HG02852 (cell line): Measurements from ENCODE around the gene LRFN3.
"Not testable (repeated sequence)": the region's sequence is repeated elsewhere in the genome, so short reads cannot be mapped to it uniquely, and the experiment has no call there.

Experiments used
- ATAC-seq: cut with Tn5 transposase; IDR thresholded peaks from one replicate; pipeline ENCODE4 v1.9.1; 2021; ENCODE audit warnings: mild to moderate bottlenecking, moderate library complexity; ENCODE audit not compliant: unreplicated experiment

LRFN3 gene, protein sequence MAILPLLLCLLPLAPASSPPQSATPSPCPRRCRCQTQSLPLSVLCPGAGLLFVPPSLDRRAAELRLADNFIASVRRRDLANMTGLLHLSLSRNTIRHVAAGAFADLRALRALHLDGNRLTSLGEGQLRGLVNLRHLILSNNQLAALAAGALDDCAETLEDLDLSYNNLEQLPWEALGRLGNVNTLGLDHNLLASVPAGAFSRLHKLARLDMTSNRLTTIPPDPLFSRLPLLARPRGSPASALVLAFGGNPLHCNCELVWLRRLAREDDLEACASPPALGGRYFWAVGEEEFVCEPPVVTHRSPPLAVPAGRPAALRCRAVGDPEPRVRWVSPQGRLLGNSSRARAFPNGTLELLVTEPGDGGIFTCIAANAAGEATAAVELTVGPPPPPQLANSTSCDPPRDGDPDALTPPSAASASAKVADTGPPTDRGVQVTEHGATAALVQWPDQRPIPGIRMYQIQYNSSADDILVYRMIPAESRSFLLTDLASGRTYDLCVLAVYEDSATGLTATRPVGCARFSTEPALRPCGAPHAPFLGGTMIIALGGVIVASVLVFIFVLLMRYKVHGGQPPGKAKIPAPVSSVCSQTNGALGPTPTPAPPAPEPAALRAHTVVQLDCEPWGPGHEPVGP

DNA sequence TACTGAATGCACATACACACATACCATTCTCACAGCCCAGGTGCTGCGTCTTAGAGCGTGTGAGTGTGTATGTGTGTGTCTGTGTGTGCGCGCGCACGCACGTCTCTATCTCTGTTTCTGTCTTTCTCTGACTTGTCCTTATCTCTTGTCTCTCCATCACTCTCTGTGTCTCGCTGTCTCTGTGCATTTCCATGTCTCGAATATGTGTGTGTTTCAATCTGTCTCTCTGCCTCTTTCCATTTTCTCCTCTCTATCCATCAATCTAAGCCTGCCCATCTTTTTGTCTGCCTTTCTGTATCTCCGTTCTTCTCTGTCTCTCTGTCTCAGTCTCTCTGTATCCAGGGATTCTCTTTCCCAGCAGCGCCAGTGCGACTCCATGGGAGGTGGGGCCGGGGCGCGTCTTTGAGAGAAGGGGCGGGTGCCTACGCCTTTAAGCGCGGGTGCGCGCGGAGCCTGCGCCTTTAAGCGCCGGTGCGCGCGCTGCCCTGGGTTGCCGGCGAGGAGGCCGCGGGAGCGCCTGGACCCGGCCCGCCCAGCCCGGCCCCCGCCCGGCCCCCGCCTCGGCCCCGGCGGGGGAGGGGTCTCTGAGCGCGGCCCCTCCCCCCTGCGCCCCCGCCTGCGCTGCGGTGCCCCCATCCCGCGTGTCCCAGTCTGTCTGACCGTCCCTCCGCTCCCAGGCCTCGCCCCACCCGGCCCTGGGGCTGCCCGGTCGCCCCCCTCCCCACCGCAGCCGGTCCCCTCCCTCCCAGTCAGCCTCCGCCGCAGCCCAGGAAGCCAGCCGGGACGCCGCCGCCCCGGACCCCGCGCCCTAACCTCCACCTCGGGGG is at the start of gene LRFN3:
TSS of gene LRFN3 (plus strand) at position 464 of the 827 bp plus-strand sequence. CDS start 3,052 bp downstream, outside the sequence.
- ATAC-seq: no peak

GRCh38 chr19:35887197-35887596 is 49.0 kb upstream of the LRFN3 start:
- no peak for ATAC-seq

DNA sequence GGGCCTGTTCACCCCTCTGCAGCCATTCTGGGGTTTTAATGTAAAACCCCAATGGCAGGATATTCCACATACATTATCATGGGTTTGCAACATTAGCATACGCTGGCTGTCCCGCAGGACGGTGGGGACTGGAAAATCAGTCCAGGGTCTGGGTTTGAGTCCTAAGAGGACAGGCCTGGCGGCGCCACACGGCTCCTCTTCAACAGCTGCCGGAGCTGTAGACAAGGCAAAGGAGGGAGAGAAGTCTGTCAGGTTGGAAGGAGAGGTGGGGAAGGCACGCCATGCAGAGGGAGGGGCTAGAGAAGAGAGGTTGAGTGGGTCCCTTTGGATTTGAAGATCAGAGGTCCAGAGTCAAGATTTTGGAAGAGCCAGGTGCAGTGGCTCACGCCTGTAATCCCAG is 47.8 kb upstream of the LRFN3 start:
- no peak for ATAC-seq

GRCh38 chr19:35889370-35890112 is 46.6 kb upstream of the LRFN3 start:
- no peak for ATAC-seq

DNA sequence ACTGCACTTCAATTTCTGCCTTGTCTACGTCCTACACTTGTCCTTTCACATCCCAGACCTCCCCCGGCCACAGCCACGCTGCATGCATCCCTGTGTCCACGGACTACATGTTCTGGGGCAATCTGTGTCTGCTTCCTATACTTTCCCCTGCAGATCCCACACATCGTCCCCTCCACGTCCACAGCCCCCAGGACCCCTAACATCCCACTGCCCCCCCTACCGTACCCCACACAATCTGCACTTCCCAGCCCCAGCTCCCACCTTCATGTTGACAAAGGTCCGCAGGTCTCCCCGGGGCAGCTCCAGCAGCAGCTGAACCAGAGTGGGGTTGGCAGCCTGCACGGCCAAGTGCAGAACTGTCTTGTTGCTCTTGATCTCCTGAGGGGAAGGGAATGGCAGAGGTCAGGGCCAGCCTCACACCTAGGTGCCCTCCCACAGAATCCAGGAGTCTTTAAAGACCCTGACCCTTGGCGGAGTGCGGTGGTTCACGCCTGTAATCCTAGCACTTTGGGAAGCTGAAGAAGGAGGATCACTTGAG is 46.0 kb upstream of the LRFN3 start:
- no peak for ATAC-seq

DNA sequence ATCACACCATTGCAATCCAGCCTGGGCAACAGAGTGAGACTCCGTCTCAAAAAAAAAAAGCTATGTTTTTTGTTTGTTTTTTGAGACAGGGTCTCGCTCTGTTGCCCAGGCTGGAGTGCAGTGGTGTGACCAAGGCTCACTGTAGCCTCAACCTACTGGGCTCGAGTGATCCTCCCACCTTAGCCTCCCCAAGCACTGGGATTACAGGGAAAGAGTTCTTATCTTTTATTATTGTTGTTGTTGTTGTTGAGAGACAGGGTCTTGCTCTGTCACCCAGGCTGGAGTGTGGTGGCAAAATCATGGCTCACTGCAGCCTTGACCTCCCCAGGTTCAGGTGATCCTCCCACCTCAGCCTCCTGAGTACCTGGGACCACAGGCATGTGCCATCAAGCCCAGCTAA is 44.4 kb upstream of the LRFN3 start:
- ATAC-seq: not testable (repeated sequence)

- no peak for ATAC-seq
Measured at GRCh38 chr19:35894342-35894741, 41.8 kb upstream of the LRFN3 start.

DNA sequence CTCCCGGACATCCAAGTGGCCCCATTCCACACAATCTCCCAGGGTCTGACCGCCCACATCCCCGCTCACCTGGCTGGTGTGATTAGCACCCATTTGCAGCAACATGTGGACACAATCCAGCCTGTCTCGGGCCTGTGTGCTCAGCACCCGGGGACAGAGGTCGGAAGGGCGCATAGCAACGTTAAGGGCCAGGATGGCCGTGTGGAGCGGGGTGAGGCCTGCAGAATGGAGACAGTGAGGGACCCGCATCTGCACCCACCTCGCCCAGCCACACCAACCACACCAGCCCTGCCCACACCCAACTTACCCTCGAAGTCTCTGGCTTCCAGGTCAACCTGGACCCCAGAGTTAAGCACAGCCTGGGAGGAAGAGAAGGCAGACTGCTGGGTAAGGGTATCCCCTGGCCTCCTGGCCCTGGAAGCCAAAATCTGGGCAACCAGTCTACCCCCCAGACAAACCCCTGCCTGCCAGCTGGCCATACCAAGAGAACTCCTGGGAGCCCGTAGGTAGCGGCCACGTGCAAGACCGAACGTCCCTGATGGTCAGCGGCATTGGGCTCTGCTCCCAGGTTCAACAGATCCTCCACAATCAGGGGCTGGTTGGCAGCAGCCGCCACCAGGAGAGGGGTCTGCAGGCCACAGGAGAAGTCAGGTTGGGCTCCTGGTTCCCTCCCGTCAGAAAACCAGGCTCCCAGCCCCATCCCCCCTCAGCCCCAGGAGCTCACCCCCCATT is 40.1 kb upstream of the LRFN3 start:
- ATAC-seq: no peak

DNA sequence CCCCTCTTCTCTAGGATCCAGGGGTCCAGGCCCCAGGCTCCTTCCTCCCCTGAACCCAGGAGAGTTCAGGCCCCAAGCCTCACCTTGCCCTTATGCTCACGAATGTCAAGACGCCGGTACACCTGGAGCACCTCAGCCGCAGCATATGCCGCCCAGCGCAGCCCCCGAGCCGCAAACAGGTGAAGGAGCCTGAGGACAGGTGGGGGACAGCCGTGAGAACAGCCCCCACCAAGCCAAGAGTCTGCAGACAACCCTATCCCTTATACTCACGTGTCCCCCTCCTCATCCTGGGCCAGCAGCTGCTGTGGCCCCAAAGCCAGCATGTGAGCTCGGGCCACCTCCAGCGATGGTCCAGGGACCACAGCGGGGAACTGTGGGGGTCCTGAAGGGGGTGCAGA is 39.5 kb upstream of the LRFN3 start:
- ATAC-seq: no peak

DNA sequence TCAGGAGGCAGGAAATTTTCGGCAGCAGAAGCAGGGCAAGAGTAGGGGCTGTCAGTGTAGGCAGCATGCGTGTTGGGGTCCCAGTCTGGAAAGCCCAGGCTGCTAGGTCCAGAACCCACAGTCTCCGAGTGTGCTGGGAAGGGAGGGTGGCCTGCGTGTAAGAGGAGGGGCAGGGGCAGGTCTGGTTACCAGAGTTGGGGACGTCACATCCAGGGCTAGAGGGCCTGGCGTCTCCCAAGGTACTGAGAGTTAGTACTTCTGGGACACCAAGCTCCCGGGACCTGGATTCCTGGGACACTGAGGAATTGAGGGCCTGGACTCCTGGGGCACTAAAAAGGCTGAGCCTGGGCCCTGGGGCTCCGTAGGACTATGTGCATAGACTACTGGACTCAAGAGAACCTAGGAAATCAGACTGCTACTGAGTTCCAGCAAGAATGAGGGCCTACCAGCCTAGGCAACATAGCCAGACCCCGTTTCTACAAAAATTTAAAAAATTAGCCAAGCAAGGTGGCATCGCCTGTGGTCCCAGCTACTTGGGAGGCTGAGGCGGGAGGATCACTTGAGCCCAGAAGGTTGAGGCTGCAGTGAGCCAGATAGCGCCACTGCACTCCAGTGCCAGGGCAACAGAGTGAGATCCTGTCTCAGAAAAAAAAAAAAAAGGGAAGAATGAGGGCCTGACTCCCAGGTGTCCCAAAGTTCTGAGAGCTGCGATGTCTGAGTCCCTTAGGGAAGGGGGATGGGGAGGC is 38.3 kb upstream of the LRFN3 start:
- no peak for ATAC-seq

DNA sequence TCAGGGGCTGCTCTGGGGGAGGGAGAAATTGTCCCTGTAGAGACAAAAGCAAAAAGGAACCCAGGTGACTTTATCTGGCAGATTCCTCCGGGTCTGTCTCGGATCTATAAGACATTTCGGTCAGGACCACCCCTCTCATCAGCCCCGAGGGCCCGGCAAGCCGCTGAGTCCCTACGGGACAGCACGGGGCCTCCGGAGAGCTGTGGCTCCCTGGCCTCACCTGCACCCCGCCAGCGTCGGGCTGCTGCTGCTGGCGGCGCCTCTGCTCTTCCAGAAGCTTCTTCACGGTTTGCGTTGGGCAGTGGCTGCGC is 37.7 kb upstream of the LRFN3 start:
- ATAC-seq: no peak

DNA sequence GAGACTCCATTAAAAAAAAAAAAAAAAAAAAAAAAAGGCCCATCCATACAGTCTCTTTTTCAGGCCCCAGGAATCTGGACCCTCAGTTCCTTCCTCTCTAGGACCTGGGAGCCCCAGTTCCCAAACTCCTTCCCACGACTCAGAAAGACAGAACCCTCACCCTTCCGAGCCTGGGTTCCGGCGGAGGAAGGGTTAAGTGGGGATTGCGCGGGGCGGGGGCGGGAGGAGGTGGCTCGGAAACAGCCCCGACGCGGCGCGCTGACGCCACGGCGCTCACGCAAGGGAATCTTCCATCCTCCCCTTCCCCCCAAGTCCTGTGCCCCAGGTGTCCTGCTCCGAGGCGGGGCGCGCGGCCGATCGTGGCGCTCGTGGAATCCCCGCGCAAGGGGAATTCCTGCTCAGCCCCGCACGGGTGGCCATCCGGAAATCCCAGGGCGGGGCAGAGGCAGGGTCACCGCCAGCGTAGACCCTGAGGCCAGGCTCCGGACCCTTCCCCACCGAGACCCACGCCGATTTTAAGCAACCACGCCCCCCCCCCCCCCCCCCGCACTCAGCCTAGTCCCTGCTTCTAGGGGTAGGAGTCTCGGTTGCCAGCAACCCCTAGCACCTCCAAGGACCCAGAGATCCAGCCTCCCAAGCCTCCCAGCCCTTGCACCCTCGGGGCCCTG is 36.5 kb upstream of the LRFN3 start:
- ATAC-seq: peak; percentile 49

GRCh38 chr19:35901055-35901644 is 35.0 kb upstream of the LRFN3 start:
- no peak for ATAC-seq

- ATAC-seq: no peak
Measured at GRCh38 chr19:35901854-35902661, 34.1 kb upstream of the LRFN3 start, which contains the start of gene HCST. HCST (plus strand) TSS chr19:35902529; CDS start chr19:35902594, 65 bp downstream.

DNA sequence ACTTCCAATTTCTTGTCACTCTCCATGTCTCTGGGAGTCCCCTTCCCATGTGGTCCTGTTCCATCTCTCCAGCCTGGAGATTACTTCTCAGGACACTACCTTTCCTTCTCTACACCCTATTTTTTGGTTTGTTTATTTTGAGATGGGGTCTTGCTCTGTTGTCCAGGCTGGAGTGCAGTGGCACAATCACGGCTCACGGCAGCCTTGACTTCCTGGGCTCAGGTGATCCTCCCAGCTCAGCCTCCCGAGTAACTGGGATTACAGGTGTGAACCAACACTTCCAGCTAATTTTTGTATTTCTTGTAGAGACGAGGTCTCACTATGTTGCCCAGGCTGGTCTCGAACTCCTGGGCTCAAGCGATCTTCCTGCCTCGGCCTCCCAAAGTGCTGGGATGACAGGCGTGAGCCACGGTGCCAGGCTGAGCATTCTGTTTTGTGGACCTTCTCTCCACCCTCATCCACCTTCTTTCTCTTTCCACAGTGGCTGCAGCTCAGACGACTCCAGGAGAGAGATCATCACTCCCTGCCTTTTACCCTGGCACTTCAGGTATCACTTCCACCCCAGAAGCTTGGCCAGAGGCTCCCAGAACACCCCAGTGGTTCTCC is 33.2 kb upstream of the LRFN3 start:
- ATAC-seq: no peak

- ATAC-seq: peak; percentile 30
Measured at GRCh38 chr19:35903550-35904179, 32.5 kb upstream of the LRFN3 start.
